SK-N-SH (cell line): Measurements from ENCODE around the gene EDEM3. TPM values are rescaled to one million over a fixed set of nuclear protein-coding genes. Genes with fewer than 3 reads are reported as not detected.

Experiments
- CTCF ChIA-PET: fragments of 300-600, 350-600 bp; formaldehyde crosslinking; extraction: SDS; loops from one replicate; lab custom pipeline; 2021; lab: Yijun Ruan, JAX
- POLR2A ChIA-PET: fragments of 350-600 bp; sonication (Branson Sonifier 250); formaldehyde crosslinking; extraction: SDS; loops from one replicate; lab custom pipeline; 2020; ENCODE audit warnings: antibody characterized with exemption, inconsistent platforms; lab: Yijun Ruan, JAX
- DNase-seq: peaks from one replicate; pipeline ENCODE4 v3.0.0; 2012
- H2AFZ ChIP-seq: fragments of 200-600 bp; sonication (generic); 2 replicates; pipeline ENCODE4 v1.8.1; 2016; ENCODE audit warnings: antibody characterized with exemption, mild to moderate bottlenecking, low read depth
- H3F3A ChIP-seq: fragments of 200-600 bp; sonication (generic); replicated peaks from 2 replicates; pipeline ENCODE3; 2016; ENCODE audit warnings: antibody characterized with exemption, mild to moderate bottlenecking; ENCODE audit not compliant: insufficient read depth
- H3K27ac ChIP-seq, 2 experiments: fragments of 200-500 bp in 1 of 2; fragments of 200-600 bp in 1 of 2; sonication (Bioruptor generic) in 1 of 2; sonication (generic), shearing (Covaris generic) in 1 of 2; 2 replicates each; pipeline versions ENCODE4 v1.5.1 to v1.6.1; 2014 to 2016; ENCODE audit warnings: low read depth in 2 of 2, inconsistent platforms in 1 of 2, low read length in 1 of 2, mild to moderate bottlenecking in 1 of 2, mixed read lengths in 1 of 2
- H3K27me3 ChIP-seq: fragments of 200-600 bp; sonication (generic), shearing (Covaris generic); 2 replicates; pipeline ENCODE4 v1.6.1; 2016; ENCODE audit warnings: mixed run types; ENCODE audit not compliant: insufficient read depth
- H3K36me3 ChIP-seq, 2 experiments: fragments of 200-500 bp in 1 of 2; fragments of 200-600 bp in 1 of 2; sonication (Bioruptor generic) in 1 of 2; sonication (generic) in 1 of 2; replicated peaks in 1 of 2; 2 replicates each; pipeline versions ENCODE3 to v1.5.1; 2014 to 2016; ENCODE audit warnings: low read length in 1 of 2, mild to moderate bottlenecking in 1 of 2; ENCODE audit not compliant: insufficient read depth in 2 of 2, control insufficient read depth in 1 of 2
- H3K4me1 ChIP-seq, 2 experiments: fragments of 200-500 bp in 1 of 2; fragments of 200-600 bp in 1 of 2; sonication (Bioruptor generic) in 1 of 2; sonication (generic), shearing (Covaris generic) in 1 of 2; 2 replicates each; pipeline versions ENCODE4 v1.5.1 to v1.6.1; 2014 to 2016; ENCODE audit warnings: low read depth in 1 of 2, low read length in 1 of 2, mixed run types in 1 of 2; ENCODE audit not compliant: insufficient read depth in 2 of 2, control insufficient read depth in 1 of 2
- H3K4me2 ChIP-seq: fragments of 200-600 bp; sonication (generic), shearing (Covaris generic); 2 replicates; pipeline ENCODE4 v1.6.1; 2017; ENCODE audit warnings: mixed run types
- H3K4me3 ChIP-seq, 2 experiments: fragments of 200-500 bp in 1 of 2; fragments of 200-600 bp in 1 of 2; sonication (Bioruptor generic) in 1 of 2; sonication (generic), shearing (Covaris generic) in 1 of 2; 2 replicates each; pipeline versions ENCODE4 v1.5.1 to v1.8.1; 2014 to 2016; ENCODE audit warnings: low read depth in 2 of 2, inconsistent platforms in 1 of 2, low read length in 1 of 2, mild to moderate bottlenecking in 1 of 2, mixed read lengths in 1 of 2, moderate library complexity in 1 of 2
- H3K79me2 ChIP-seq: fragments of 200-600 bp; sonication (generic); 2 replicates; pipeline ENCODE4 v1.8.1; 2017; ENCODE audit warnings: mild to moderate bottlenecking; ENCODE audit not compliant: insufficient read depth
- H3K9ac ChIP-seq: fragments of 200-600 bp; sonication (generic); 2 replicates; pipeline ENCODE4 v1.6.1; 2017; ENCODE audit warnings: mixed run types
- H3K9me2 ChIP-seq: fragments of 200-600 bp; sonication (generic); 2 replicates; pipeline ENCODE4 v1.6.1; 2017; ENCODE audit warnings: mixed run types
- H3K9me3 ChIP-seq: fragments of 200-600 bp; sonication (generic); 2 replicates; pipeline ENCODE4 v1.6.1; 2017; ENCODE audit warnings: mixed run types, mild to moderate bottlenecking, moderate library complexity
- H4K20me1 ChIP-seq: fragments of 200-600 bp; sonication (generic); 2 replicates; pipeline ENCODE4 v1.6.1; 2017; ENCODE audit warnings: mild to moderate bottlenecking, mixed run types; ENCODE audit not compliant: insufficient read depth
- ELF1 ChIP-seq: IDR thresholded peaks from 2 replicates; pipeline ENCODE4 v1.4.0; 2012
- EP300 ChIP-seq, 2 experiments: IDR thresholded peaks; 2 replicates each; pipeline versions ENCODE4 v1.4.0 to v1.6.1; 2012; ENCODE audit warnings: borderline replicate concordance in 1 of 2, low read depth in 1 of 2, low read length in 1 of 2
- FOSL2 ChIP-seq: IDR thresholded peaks from 2 replicates; pipeline ENCODE4 v1.4.0; 2012; ENCODE audit warnings: low read depth, mild to moderate bottlenecking, moderate library complexity, borderline replicate concordance
- FOXJ3 ChIP-seq: sonication (generic); formaldehyde crosslinking; IDR thresholded peaks from 2 replicates; pipeline ENCODE4 v1.5.1; 2020; ENCODE audit warnings: mild to moderate bottlenecking, missing genetic modification reagents
- GABPA ChIP-seq: IDR thresholded peaks from 2 replicates; pipeline ENCODE4 v1.4.0; 2012; ENCODE audit warnings: low read depth, mild to moderate bottlenecking
- GATA2 ChIP-seq: sonication (generic); formaldehyde crosslinking; IDR thresholded peaks from 2 replicates; pipeline ENCODE4 v1.5.0; 2020; ENCODE audit warnings: mild to moderate bottlenecking, missing genetic modification reagents
- IRF3 ChIP-seq: fragments of 150-350 bp; IDR thresholded peaks from 2 replicates; pipeline ENCODE4 v1.6.1; 2016; ENCODE audit warnings: mild to moderate bottlenecking, low read depth, low read length
- JUND ChIP-seq: IDR thresholded peaks from 2 replicates; pipeline ENCODE4 v1.4.0; 2012
- MAX ChIP-seq: IDR thresholded peaks from 2 replicates; pipeline ENCODE4 v1.4.0; 2012; ENCODE audit warnings: low read depth
- NFIC ChIP-seq: IDR thresholded peaks from 2 replicates; pipeline ENCODE4 v1.4.0; 2012; ENCODE audit warnings: borderline replicate concordance
- NRF1 ChIP-seq: IDR thresholded peaks from 2 replicates; pipeline ENCODE4 v1.6.1; 2012; ENCODE audit warnings: low read depth, mild to moderate bottlenecking, low read length
- RCOR1 ChIP-seq: fragments of 150-350 bp; IDR thresholded peaks from 2 replicates; pipeline ENCODE4 v1.6.1; 2017; ENCODE audit warnings: antibody characterized with exemption, low read length
- RFX5 ChIP-seq: IDR thresholded peaks from 2 replicates; pipeline ENCODE4 v1.6.1; 2012; ENCODE audit warnings: mild to moderate bottlenecking, improper control_type of control experiment, low read length
- SMC3 ChIP-seq: IDR thresholded peaks from 2 replicates; pipeline ENCODE4 v1.6.1; 2012; ENCODE audit warnings: low read depth, low read length, improper control_type of control experiment
- TCF12 ChIP-seq: IDR thresholded peaks from 2 replicates; pipeline ENCODE4 v1.4.0; 2012
- USF1 ChIP-seq: IDR thresholded peaks from 2 replicates; pipeline ENCODE4 v1.4.0; 2012; ENCODE audit warnings: low read depth, borderline replicate concordance
- USF2 ChIP-seq: fragments of 150-350 bp; IDR thresholded peaks from 2 replicates; pipeline ENCODE4 v1.6.1; 2017; ENCODE audit warnings: antibody characterized with exemption, low read length, low read depth, borderline replicate concordance
- YY1 ChIP-seq: IDR thresholded peaks from 2 replicates; pipeline ENCODE4 v1.4.0; 2012; ENCODE audit warnings: low read depth, mild to moderate bottlenecking
- ZBTB33 ChIP-seq: IDR thresholded peaks from 2 replicates; pipeline ENCODE4 v1.4.0; 2012; ENCODE audit warnings: low read depth, borderline replicate concordance
- WGBS: methylation state at CpG from one replicate; pipeline ENCODE4 v1.1.6; 2017; ENCODE audit warnings: low lambda C conversion rate; 5-methylcytosine and 5-hydroxymethylcytosine counted together
- polyA plus RNA-seq, 3 experiments: library from polyadenylated mRNA; depleted of rRNA; stranded (reverse); fragments of >200 nt; gene quantifications; 2 replicates each; pipeline ENCODE4 v1.2.3, GENCODE V29; 2012

EDEM3 gene
- polyA plus RNA-seq, 1 of the 3 experiments (the other 2 are of a cell fraction) = 28.6 TPM

GRCh38 chr1:184648160-184648855 is 106.3 kb downstream of the EDEM3 start:
- H3K36me3 ChIP-seq = no peaks in the 10 kb centered on the region
- no peak for TF ChIP-seq GABPA
- TF ChIP-seq FOXJ3 (CRISPR knock-in tag) = no peak
- TF ChIP-seq GATA2 (CRISPR knock-in tag) = no peak
- TF ChIP-seq ZBTB33 = no peak
- no peak for TF ChIP-seq SMC3
- TF ChIP-seq TCF12 = no peak
- no peak for TF ChIP-seq ELF1
- TF ChIP-seq IRF3 = no peak
- TF ChIP-seq EP300 (IDR thresholded peaks at IDR 0.05; ENCODE audit: borderline replicate concordance in 1 of 2, low read depth in 1 of 2, low read length in 1 of 2) = no peak
- no peak for TF ChIP-seq MAX
- TF ChIP-seq, all 33 proteins: peak for 0
- Histone ChIP-seq H3K27ac (peak overlapping the region in 1 of 2 experiments; percentile 50; a peak in 1 of 4 replicates), H3K27me3 (no peaks in the 10 kb centered on the region), H3K4me3 (no peak overlapping the region), H3K9me2 (no peaks in the 10 kb centered on the region), H3K79me2 (no peaks in the 10 kb centered on the region), H3K9ac (no peak overlapping the region), H3K4me2 (no peak overlapping the region), H3K4me1 (peaks cover 0 to 8% of the 10 kb centered on the region in 2 experiments; a peak in 1 of 4 replicates), H4K20me1 (no peaks in the 10 kb centered on the region), H2AFZ (no peak overlapping the region; the same call in 1 of the 2 replicates), H3K9me3 (no peaks in the 10 kb centered on the region), H3F3A (peaks cover 8% of the 10 kb centered on the region)
- POLR2A ChIA-PET = no interaction called here
- DNase-seq = no peak
- CTCF ChIA-PET = no interaction called here
- 77% methylated on average over 4 of the region's 4 CpGs for WGBS

- Histone ChIP-seq H3K79me2 (no peaks in the 10 kb centered on the region), H3F3A (peaks cover 8% of the 10 kb centered on the region), H3K27me3 (no peaks in the 10 kb centered on the region), H3K9me3 (no peaks in the 10 kb centered on the region), H3K9me2 (no peaks in the 10 kb centered on the region), H3K36me3 (no peaks in the 10 kb centered on the region), H2AFZ (no peak overlapping the region; the same call in 1 of the 2 replicates), H3K4me2 (no peak overlapping the region), H3K4me1 (peaks cover 0 to 8% of the 10 kb centered on the region in 2 experiments; a peak in 1 of 4 replicates), H3K9ac (no peak overlapping the region), H3K4me3 (no peak overlapping the region), H3K27ac (no peak overlapping the region), H4K20me1 (no peaks in the 10 kb centered on the region)
- ChIA-PET CTCF (no interaction called here), POLR2A (no interaction called here)
- 62% methylated on average over 3 of the region's 4 CpGs for WGBS
- no peak for TF ChIP-seq NFIC
- TF ChIP-seq ELF1 = no peak
- no peak for TF ChIP-seq GATA2 (CRISPR knock-in tag)
- TF ChIP-seq USF1 = no peak
- TF ChIP-seq USF2 = no peak
- TF ChIP-seq FOSL2 = no peak
- TF ChIP-seq RFX5 = no peak
- no peak for TF ChIP-seq GABPA
- no peak for TF ChIP-seq FOXJ3 (CRISPR knock-in tag)
- no peak for TF ChIP-seq NRF1
- TF ChIP-seq JUND = no peak
- TF ChIP-seq RCOR1 = no peak
- TF ChIP-seq YY1 = no peak
- DNase-seq = no peak
Observed at GRCh38 chr1:184647471-184647870, 107.2 kb downstream of the EDEM3 start.
